Panc1 (cell line): ENCODE results near the gene PPP1R14B.

ENCODE experiments used
- CTCF ChIP-seq: fragments of 450-650 bp; IDR thresholded peaks from 2 replicates; pipeline ENCODE4 v1.5.1; 2017; ENCODE audit warnings: mild to moderate bottlenecking
- TCF7L2 ChIP-seq: IDR thresholded peaks from 2 replicates; pipeline ENCODE4 v1.6.1; 2011; ENCODE audit warnings: mild to moderate bottlenecking, low read depth, low read length, inconsistent platforms

- TF ChIP-seq CTCF, result no peak
- TF ChIP-seq TCF7L2, result no peak
These were observed 25.9 kb downstream of the PPP1R14B start for GRCh38 chr11:64220798-64221197.
